HG02678 (cell line): Measurements from ENCODE around the gene PEX26.
A peak's percentile ranks its signal among the peaks of the same experiment; 100 is the strongest.
"Not testable (repeated sequence)": the region's sequence is repeated elsewhere in the genome, so short reads cannot be mapped to it uniquely, and the experiment has no call there.

Experiments used
- ATAC-seq: cut with Tn5 transposase; IDR thresholded peaks from one replicate; pipeline ENCODE4 v1.9.1; 2021; ENCODE audit warnings: mild to moderate bottlenecking, moderate library complexity; ENCODE audit not compliant: unreplicated experiment

The PEX26 gene

GRCh38 chr22:18056161-18056666 is 21.6 kb upstream of the PEX26 start:
- ATAC-seq, result peak; percentile 34

- peak; percentile 72 for ATAC-seq
These were observed 20.8 kb upstream of the PEX26 start for GRCh38 chr22:18056807-18057474.

GRCh38 chr22:18057568-18058209 is 20.1 kb upstream of the PEX26 start:
- ATAC-seq, result peak; percentile 46

GRCh38 chr22:18058371-18059093 is 19.3 kb upstream of the PEX26 start:
- no peak for ATAC-seq

GRCh38 chr22:18059094-18059417 is 18.7 kb upstream of the PEX26 start:
- ATAC-seq, result no peak

GRCh38 chr22:18059473-18059872 is 18.3 kb upstream of the PEX26 start:
- no peak for ATAC-seq

- no peak for ATAC-seq
These were observed 17.8 kb upstream of the PEX26 start for GRCh38 chr22:18059991-18060390.

GRCh38 chr22:18060646-18061620 is 16.9 kb upstream of the PEX26 start:
- no peak for ATAC-seq

GRCh38 chr22:18062421-18062820 is 15.4 kb upstream of the PEX26 start:
- ATAC-seq, result no peak

GRCh38 chr22:18063306-18063705 is 14.5 kb upstream of the PEX26 start:
- ATAC-seq, result no peak

- not testable (repeated sequence) for ATAC-seq
These were observed 14.1 kb upstream of the PEX26 start for GRCh38 chr22:18063715-18064114.

- no peak for ATAC-seq
These were observed 13.2 kb upstream of the PEX26 start for GRCh38 chr22:18064636-18065035.

GRCh38 chr22:18065256-18065655 is 12.5 kb upstream of the PEX26 start:
- no peak for ATAC-seq

- ATAC-seq, result no peak
These were observed 11.5 kb upstream of the PEX26 start for GRCh38 chr22:18066181-18066859.

GRCh38 chr22:18067121-18067520 is 10.7 kb upstream of the PEX26 start:
- no peak for ATAC-seq

- no peak for ATAC-seq
These were observed 10.0 kb upstream of the PEX26 start for GRCh38 chr22:18067548-18068341.

GRCh38 chr22:18068381-18068988 is 9.3 kb upstream of the PEX26 start:
- no peak for ATAC-seq

- no peak for ATAC-seq
These were observed 8.7 kb upstream of the PEX26 start for GRCh38 chr22:18069041-18069440.

GRCh38 chr22:18070041-18070440 is 7.7 kb upstream of the PEX26 start:
- no peak for ATAC-seq
